Fibroblast of mammary gland (primary cell): ENCODE results near the gene MTM1.
A peak's percentile ranks its signal among the peaks of the same experiment; 100 is the strongest.

Experiments
- DNase-seq: peaks from one replicate; pipeline ENCODE4 v3.0.0-alpha.2; 2010; ENCODE audit warnings: low read depth
- H3K4me3 ChIP-seq: 2 replicates; pipeline ENCODE4 v1.5.1; 2011; ENCODE audit warnings: low read depth, mild to moderate bottlenecking, low read length, moderate library complexity; ENCODE audit not compliant: control insufficient read depth
- TF ChIP-seq, protein P1 (sequence below): conservative IDR thresholded peaks from 2 replicates; pipeline ENCODE4 v1.5.1; 2011; ENCODE audit warnings: low read depth, low read length, inconsistent platforms; ENCODE audit not compliant: control insufficient read depth, insufficient read depth

Gene MTM1

DNA sequence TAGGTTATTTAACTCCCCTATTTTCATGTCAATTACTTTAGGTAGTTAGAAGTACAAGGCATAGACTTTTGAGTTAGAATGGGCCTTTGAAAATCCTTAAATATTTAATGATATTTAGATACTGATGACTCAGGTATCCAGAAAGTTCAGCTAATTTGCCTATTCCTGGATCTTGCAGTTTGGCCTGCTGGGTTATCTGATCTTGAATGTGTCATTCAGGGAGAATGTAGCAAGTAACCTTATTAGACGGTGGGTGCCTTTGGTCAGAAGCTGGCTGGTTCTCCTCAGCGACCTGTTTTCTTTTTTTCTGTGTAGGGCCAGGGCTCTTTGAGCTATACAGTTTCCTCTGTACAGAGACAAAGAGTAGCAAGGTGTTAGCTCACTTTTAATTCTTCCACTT is 42.0 kb downstream of the MTM1 start:
- no peak for DNase-seq
- TF ChIP-seq, protein P1, sequence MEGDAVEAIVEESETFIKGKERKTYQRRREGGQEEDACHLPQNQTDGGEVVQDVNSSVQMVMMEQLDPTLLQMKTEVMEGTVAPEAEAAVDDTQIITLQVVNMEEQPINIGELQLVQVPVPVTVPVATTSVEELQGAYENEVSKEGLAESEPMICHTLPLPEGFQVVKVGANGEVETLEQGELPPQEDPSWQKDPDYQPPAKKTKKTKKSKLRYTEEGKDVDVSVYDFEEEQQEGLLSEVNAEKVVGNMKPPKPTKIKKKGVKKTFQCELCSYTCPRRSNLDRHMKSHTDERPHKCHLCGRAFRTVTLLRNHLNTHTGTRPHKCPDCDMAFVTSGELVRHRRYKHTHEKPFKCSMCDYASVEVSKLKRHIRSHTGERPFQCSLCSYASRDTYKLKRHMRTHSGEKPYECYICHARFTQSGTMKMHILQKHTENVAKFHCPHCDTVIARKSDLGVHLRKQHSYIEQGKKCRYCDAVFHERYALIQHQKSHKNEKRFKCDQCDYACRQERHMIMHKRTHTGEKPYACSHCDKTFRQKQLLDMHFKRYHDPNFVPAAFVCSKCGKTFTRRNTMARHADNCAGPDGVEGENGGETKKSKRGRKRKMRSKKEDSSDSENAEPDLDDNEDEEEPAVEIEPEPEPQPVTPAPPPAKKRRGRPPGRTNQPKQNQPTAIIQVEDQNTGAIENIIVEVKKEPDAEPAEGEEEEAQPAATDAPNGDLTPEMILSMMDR: no peak
- no peak overlapping the region for H3K4me3 ChIP-seq

DNA sequence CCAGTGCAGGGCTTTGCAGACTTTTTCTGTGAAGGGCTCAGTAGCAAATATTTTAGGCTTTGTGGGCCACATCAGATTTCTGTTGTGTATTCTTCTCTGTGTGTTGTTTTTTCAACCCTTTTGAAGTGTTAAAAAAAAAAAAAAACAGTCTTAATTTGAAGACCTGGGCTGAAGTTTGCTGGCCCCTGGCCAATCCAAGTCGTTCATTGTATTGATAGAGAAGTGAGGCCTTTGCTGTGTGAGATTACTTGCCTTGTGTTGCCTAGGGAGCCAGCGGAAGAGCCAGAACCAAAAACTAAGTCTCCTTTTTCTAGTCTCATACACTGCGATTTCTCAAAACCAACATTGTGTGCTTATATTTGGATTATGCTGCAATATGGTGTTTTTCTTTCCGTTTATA is 46.9 kb downstream of the MTM1 start:
- H3K4me3 ChIP-seq: no peak overlapping the region
- TF ChIP-seq, protein P1: no peak
- DNase-seq: no peak

DNA sequence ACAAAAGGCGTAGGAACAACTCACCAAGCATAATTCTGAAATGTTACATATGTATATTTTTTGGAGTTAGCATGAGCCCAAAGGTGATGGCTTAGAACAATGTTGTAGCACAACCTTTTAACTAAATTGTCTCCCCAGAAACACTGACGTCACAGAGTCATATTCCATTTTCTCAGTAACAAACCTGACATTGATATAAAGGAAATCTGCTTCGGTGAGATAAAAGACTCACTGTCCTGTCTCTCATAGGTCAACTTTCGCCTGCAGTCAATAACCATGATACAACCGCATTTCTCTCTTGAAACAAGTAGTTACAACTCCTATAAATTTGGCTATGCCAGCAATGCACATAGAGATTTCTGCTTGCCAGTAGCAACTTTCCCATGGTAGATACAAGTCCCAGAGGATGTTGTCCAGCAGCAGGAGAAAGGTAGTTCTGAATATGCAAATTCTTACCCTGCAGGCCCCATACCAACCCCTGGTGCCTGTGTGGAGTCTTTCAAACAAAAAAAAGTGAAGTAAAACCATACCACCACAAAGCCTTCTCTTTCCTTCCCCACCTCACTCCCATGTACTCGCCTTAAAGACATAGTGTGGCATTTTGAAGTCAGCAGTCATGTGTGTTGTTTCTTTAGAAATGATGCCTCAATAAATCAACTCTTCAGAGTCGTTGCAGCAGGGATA is 47.9 kb downstream of the MTM1 start:
- TF ChIP-seq, protein P1: no peak
- no peak for DNase-seq

DNA sequence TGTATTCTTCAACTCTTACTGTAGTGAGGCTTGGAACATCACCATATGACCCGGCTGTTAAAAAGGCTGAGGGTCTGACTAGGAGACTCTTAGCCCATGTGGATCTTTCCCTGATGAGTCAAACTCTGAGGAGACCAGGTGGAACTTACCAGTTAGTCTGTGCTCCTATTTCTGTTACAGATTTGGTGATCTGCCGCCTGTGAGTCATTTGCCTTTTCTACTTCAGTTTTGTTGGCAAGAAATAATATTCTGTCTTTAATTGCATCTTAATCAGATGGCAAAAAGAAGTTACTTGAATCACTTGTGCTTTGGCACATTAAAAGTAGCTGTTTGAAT is 48.4 kb downstream of the MTM1 start:
- no peak overlapping the region for H3K4me3 ChIP-seq
- TF ChIP-seq, protein P1: no peak
- peak; percentile 55 for DNase-seq

More for the DNA sequence above, 47.9 kb downstream of the MTM1 start:
- no peak overlapping the region for H3K4me3 ChIP-seq

GRCh38 chrX:150621652-150622051 is 53.2 kb downstream of the MTM1 start:
- no peak for DNase-seq
- TF ChIP-seq, protein P1: no peak
- H3K4me3 ChIP-seq: no peak overlapping the region

DNA sequence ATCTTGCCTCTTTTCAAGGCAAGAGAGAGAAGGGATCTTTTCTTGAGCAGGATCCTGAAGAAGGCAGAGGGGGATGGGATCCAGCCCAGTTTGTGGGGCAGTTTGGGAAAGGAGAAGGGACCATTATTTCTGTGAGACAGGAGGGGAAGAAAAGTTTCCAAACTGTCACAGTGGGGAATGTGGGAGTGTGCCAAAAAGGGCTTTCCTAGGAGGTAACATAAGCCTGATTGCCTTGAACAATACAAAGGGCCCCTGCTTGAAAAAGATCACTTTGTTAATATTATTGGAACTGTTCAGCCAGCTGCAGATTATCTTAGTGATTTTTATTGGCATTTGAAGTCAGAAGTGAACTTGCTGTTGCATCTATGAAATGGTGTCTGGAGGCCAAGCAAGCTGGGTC is 55.2 kb downstream of the MTM1 start:
- TF ChIP-seq, protein P1: no peak
- DNase-seq: no peak
- H3K4me3 ChIP-seq: no peak overlapping the region

GRCh38 chrX:150625097-150625496 is 56.7 kb downstream of the MTM1 start:
- no peak for DNase-seq
- TF ChIP-seq, protein P1: no peak
- H3K4me3 ChIP-seq: no peak overlapping the region
